K562 (cell line): ENCODE results near the gene TMPO. TPM values are rescaled to one million over a fixed set of nuclear protein-coding genes. Genes with fewer than 3 reads are reported as not detected.

Source experiments
- BRF1 ChIP-seq: IDR thresholded peaks from 3 replicates; pipeline ENCODE4 v1.6.1; 2011; ENCODE audit warnings: borderline replicate concordance, mild to moderate bottlenecking; ENCODE audit not compliant: insufficient read length; ENCODE audit errors: extremely low read depth
- CUX1 ChIP-seq: fragments of 200-800 bp; sonication (Bioruptor generic); IDR thresholded peaks from 2 replicates; pipeline ENCODE4 v1.6.1; 2016; ENCODE audit warnings: missing genetic modification characterization, missing compliant biosample characterization
- E2F1 ChIP-seq: sonication (generic); formaldehyde crosslinking; IDR thresholded peaks from 2 replicates; pipeline ENCODE4 v1.8.1; 2023; ENCODE audit warnings: mild to moderate bottlenecking, missing genetic modification reagents, moderate library complexity
- EWSR1 ChIP-seq: fragments of 450-650 bp; IDR thresholded peaks from 2 replicates; pipeline ENCODE4 v1.6.1; 2018; ENCODE audit warnings: borderline replicate concordance, mild to moderate bottlenecking, low read depth, moderate library complexity; ENCODE audit not compliant: partially characterized antibody
- GMEB1 ChIP-seq: fragments of 250-450 bp; sonication (Bioruptor Pico); IDR thresholded peaks from 2 replicates; pipeline ENCODE4 v1.4.0; 2020; ENCODE audit warnings: mild to moderate bottlenecking
- GTF2E2 ChIP-seq: fragments of 200-800 bp; sonication (Bioruptor generic); IDR thresholded peaks from 2 replicates; pipeline ENCODE4 v1.6.1; 2016; ENCODE audit warnings: missing genetic modification characterization, missing compliant biosample characterization
- HDAC8 ChIP-seq: fragments of 450-650 bp; IDR thresholded peaks from 2 replicates; pipeline ENCODE4 v1.6.1; 2016; ENCODE audit warnings: mild to moderate bottlenecking, missing genetic modification characterization, moderate library complexity, missing compliant biosample characterization
- NFE2L1 ChIP-seq: fragments of 450-650 bp; IDR thresholded peaks from 2 replicates; pipeline ENCODE4 v1.6.1; 2016; ENCODE audit warnings: missing genetic modification characterization, low read depth, mild to moderate bottlenecking, missing compliant biosample characterization, moderate library complexity, borderline replicate concordance
- NR1H2 ChIP-seq: sonication (generic); formaldehyde crosslinking; IDR thresholded peaks from 2 replicates; pipeline ENCODE4 v1.4.0; 2020; ENCODE audit warnings: mild to moderate bottlenecking, missing genetic modification reagents
- ZNF398 ChIP-seq: fragments of 250-450 bp; sonication (Bioruptor Pico); IDR thresholded peaks from 2 replicates; pipeline ENCODE4 v1.8.0; 2021; ENCODE audit warnings: moderate library complexity, mild to moderate bottlenecking, inconsistent platforms
- ZNF592 ChIP-seq: fragments of 450-650 bp; IDR thresholded peaks from 2 replicates; pipeline ENCODE4 v1.6.1; 2017; ENCODE audit warnings: antibody characterized with exemption, mild to moderate bottlenecking
- ZNF766 ChIP-seq: fragments of 200-800 bp; sonication (Bioruptor generic); conservative IDR thresholded peaks from 2 replicates; pipeline ENCODE4 v1.6.1; 2016; ENCODE audit warnings: missing genetic modification characterization, missing compliant biosample characterization
- polyA plus RNA-seq, 8 experiments: library from polyadenylated mRNA; depleted of rRNA in 4 of 8; stranded (reverse) in 5 of 8; unstranded in 3 of 8; fragments of >200 nt; fragmentation: Nextera tagmentation in 2 of 8; fragmentation: Illumina TruSeq in 1 of 8; extraction: Ambion mirVana in 2 of 8; extraction: Trizol in 1 of 8; gene quantifications; 2 replicates each; pipeline versions ENCODE4 v1.2.1 to v1.2.3, GENCODE V29; 2011 to 2014; ENCODE audit warnings: inconsistent platforms in 1 of 8, missing spikeins in 1 of 8
- total RNA-seq, 7 experiments: library from RNA; depleted of rRNA in 6 of 7; stranded (reverse); fragments of >200 nt in 6 of 7; fragmentation: Illumina TruSeq in 2 of 7; extraction: Trizol in 2 of 7; gene quantifications; 2 replicates each; pipeline versions ENCODE4 v1.2.1 to v1.2.3, GENCODE V29; 2011 to 2021; ENCODE audit warnings: low replicate concordance in 1 of 7

TMPO gene
- total and polyA plus RNA-seq, 9 of the 15 experiments (the other 6 are each of a cell fraction or from before 2014, with no cell fraction given) = 62.1 to 263 (median 182) TPM

- TF ChIP-seq CUX1 (CRISPR knock-in tag) (no peak), BRF1 (no peak), ZNF398 (CRISPR knock-in tag) (no peak), EWSR1 (no peak), HDAC8 (tag) (no peak), GMEB1 (CRISPR knock-in tag) (no peak), NR1H2 (no peak), ZNF592 (peak; percentile 29; the same call in 1 of the 2 replicates), NFE2L1 (tag) (no peak), ZNF766 (CRISPR knock-in tag) (peak; percentile 98), GTF2E2 (tag) (no peak), E2F1 (CRISPR knock-in tag) (no peak)
Observed at GRCh38 chr12:98533723-98534251, 18.4 kb downstream of the TMPO start (continued).
